ENCODE data around the gene POU6F2. TPM values are rescaled to one million over a fixed set of nuclear protein-coding genes. Genes with fewer than 3 reads are reported as not detected.

The POU6F2 gene
- total RNA-seq, 1 donor from 2014 or later: 0.40 TPM

GRCh38 chr7:39158367-39158766 lies 180.7 kb downstream of the POU6F2 start:
- Mint-ChIP-seq H3K9me3 (ENCODE audit: low read depth) (no peaks in the 10 kb centered on the region), H3K27me3 (ENCODE audit: low read depth) (peaks cover 13% of the 10 kb centered on the region), H3K36me3 (ENCODE audit: low read depth) (no peaks in the 10 kb centered on the region), H3K27ac (ENCODE audit: unreplicated experiment) (no peak overlapping the region), H3K4me1 (ENCODE audit: low read depth) (no peaks in the 10 kb centered on the region), H3K4me3 (ENCODE audit: unreplicated experiment) (no peak overlapping the region)
- TF ChIP-seq, protein P1, sequence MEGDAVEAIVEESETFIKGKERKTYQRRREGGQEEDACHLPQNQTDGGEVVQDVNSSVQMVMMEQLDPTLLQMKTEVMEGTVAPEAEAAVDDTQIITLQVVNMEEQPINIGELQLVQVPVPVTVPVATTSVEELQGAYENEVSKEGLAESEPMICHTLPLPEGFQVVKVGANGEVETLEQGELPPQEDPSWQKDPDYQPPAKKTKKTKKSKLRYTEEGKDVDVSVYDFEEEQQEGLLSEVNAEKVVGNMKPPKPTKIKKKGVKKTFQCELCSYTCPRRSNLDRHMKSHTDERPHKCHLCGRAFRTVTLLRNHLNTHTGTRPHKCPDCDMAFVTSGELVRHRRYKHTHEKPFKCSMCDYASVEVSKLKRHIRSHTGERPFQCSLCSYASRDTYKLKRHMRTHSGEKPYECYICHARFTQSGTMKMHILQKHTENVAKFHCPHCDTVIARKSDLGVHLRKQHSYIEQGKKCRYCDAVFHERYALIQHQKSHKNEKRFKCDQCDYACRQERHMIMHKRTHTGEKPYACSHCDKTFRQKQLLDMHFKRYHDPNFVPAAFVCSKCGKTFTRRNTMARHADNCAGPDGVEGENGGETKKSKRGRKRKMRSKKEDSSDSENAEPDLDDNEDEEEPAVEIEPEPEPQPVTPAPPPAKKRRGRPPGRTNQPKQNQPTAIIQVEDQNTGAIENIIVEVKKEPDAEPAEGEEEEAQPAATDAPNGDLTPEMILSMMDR (IDR thresholded peaks at IDR 0.05): no peak
- no peak for DNase-seq (ENCODE audit: low spot score)

DNA sequence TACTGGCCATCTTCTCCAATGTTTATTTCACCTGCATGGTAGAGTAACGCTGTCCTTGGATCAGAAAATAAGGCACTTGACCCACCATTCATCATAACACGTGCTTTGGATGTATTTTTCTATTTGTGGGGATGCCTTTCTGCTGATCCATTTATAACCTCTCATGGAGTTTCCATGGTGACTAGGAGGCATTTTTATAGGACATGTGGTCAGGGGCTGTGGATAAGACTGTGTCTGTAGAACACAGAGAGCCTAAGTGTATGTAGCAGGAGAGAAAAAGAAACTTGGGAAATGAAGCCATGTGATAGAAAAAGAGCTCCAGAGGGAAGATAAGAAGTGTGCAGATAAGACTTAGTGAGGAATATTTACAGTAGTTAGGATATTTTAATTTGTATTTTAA lies 184.2 kb downstream of the POU6F2 start:
- Mint-ChIP-seq H3K27me3 (ENCODE audit: low read depth) (peaks cover 12% of the 10 kb centered on the region), H3K36me3 (ENCODE audit: low read depth) (no peaks in the 10 kb centered on the region), H3K4me1 (ENCODE audit: low read depth) (no peaks in the 10 kb centered on the region), H3K27ac (ENCODE audit: unreplicated experiment) (no peak overlapping the region), H3K4me3 (ENCODE audit: unreplicated experiment) (no peak overlapping the region), H3K9me3 (ENCODE audit: low read depth) (no peaks in the 10 kb centered on the region)
- TF ChIP-seq, protein P1 (IDR thresholded peaks at IDR 0.05): no peak
- DNase-seq (ENCODE audit: low spot score): no peak

- no peak for DNase-seq (ENCODE audit: low spot score)
- H3K27ac Mint-ChIP-seq (ENCODE audit: unreplicated experiment): no peak overlapping the region
- H3K4me1 Mint-ChIP-seq (ENCODE audit: low read depth): no peaks in the 10 kb centered on the region
- TF ChIP-seq, protein P1 (IDR thresholded peaks at IDR 0.05): no peak
- no peaks in the 10 kb centered on the region for H3K36me3 Mint-ChIP-seq (ENCODE audit: low read depth)
- no peaks in the 10 kb centered on the region for H3K9me3 Mint-ChIP-seq (ENCODE audit: low read depth)
- peaks cover 9% of the 10 kb centered on the region for H3K27me3 Mint-ChIP-seq (ENCODE audit: low read depth)
- H3K4me3 Mint-ChIP-seq (ENCODE audit: unreplicated experiment): no peak overlapping the region
Measured at GRCh38 chr7:39164887-39165286, 187.2 kb downstream of the POU6F2 start.

DNA sequence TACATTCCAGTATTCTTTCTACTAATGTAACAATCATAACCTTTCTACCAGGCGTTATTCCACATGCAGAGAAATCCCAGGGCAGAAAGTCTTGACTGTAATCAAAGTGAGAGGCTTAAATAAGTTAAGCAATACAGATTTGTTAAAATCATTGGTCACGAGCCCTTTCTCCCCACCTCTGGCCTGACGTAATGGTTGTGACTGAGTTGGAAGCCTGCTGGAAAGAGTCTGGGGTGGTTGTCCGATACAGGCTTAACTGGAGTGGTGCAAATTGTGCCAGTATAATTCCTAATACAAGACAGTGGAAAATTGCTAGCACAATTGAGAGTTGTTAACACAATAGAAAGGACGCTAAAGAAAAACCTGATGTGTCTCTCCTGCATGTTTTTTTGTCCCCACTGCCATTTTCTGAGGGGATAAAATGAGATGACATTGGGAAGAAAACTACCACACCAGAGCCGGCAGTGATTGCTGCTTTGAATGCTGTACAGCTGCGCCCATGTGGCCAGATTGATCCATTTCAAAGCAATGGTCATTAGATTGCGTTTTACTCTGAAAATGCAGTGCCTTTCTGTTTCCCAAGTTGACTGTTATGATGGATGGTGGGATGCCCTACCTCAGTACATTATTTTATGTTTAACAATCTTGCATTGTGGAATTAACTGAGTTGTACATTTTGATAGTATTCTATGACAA lies 190.8 kb downstream of the POU6F2 start:
- Mint-ChIP-seq H3K27ac (ENCODE audit: unreplicated experiment) (no peak overlapping the region), H3K27me3 (ENCODE audit: low read depth) (peaks cover 7% of the 10 kb centered on the region), H3K36me3 (ENCODE audit: low read depth) (no peaks in the 10 kb centered on the region), H3K4me3 (ENCODE audit: unreplicated experiment) (no peak overlapping the region), H3K9me3 (ENCODE audit: low read depth) (no peaks in the 10 kb centered on the region), H3K4me1 (ENCODE audit: low read depth) (no peaks in the 10 kb centered on the region)
- TF ChIP-seq, protein P1 (IDR thresholded peaks at IDR 0.05): no peak
- no peak for DNase-seq (ENCODE audit: low spot score)

GRCh38 chr7:39172137-39172536 lies 194.4 kb downstream of the POU6F2 start:
- Mint-ChIP-seq H3K4me3 (ENCODE audit: unreplicated experiment) (no peak overlapping the region), H3K36me3 (ENCODE audit: low read depth) (no peaks in the 10 kb centered on the region), H3K4me1 (ENCODE audit: low read depth) (peaks cover 5% of the 10 kb centered on the region), H3K9me3 (ENCODE audit: low read depth) (no peaks in the 10 kb centered on the region), H3K27me3 (ENCODE audit: low read depth) (peaks cover 4% of the 10 kb centered on the region), H3K27ac (ENCODE audit: unreplicated experiment) (no peak overlapping the region)
- TF ChIP-seq, protein P1 (IDR thresholded peaks at IDR 0.05): no peak
- DNase-seq (ENCODE audit: low spot score): no peak

Measured in chondrocyte (in vitro differentiated cells).